Renal cortex interstitium (tissue), 11 donors: ENCODE results near the gene C20orf173. TPM values are rescaled to one million over a fixed set of nuclear protein-coding genes. Genes with fewer than 3 reads are reported as not detected.

Experiments
- DNase-seq, 11 donors: peaks; one replicate each; pipeline ENCODE4 v3.0.0-alpha.2; 2013; ENCODE audit warnings: low read depth in 9 of 11, low spot score in 4 of 11; ENCODE audit errors: extremely low read depth in 1 of 11
- polyA plus RNA-seq, 3 donors: library from polyadenylated mRNA; unstranded; fragments of 120-200 nt; gene quantifications; one replicate each; pipeline ENCODE4 v1.2.1, GENCODE V29; 2013; ENCODE audit not compliant: insufficient read length in 3 of 3

C20orf173 gene
- polyA plus RNA-seq, 3 donors, result 0.15 TPM; not detected in 2

DNA sequence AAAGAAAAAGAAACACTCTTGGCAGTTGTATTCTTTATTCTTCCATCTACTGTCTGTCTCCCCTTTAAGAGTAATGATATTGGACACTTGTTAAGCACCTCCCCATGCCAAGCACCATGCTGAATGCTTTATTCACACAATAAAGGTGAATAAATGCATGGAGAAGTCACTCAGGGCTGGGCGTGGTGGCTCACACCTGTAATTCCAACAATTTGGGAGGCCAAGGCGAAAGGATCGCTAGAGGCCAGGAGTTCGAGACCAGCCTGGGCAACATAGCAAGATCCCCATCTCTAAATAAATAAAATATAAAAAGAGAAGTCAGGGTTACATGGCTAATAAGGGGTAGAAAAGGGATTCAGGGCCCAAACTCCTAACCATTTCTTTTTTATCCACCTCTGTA, 42.0 kb downstream of the C20orf173 start:
- DNase-seq, result no peak

DNA sequence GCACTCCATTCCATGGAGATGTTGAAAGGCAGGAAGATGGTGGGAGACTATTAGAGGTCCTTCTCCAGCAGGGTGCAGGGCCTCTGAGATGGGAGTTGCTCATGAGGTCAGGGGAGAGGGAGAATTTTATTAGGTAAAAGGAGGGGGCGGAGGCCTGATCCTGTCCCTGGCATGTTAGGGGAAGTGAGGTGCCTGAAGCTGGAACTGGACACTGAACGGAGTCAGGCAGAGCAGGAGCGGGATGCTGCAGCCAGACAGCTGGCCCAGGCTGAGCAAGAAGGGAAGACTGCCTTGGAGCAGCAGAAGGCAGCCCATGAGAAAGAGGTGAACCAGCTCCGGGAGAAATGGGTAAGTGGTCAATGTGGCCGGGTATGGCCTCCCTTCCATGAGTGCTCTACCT, 49.7 kb downstream of the C20orf173 start:
- no peak for DNase-seq

DNA sequence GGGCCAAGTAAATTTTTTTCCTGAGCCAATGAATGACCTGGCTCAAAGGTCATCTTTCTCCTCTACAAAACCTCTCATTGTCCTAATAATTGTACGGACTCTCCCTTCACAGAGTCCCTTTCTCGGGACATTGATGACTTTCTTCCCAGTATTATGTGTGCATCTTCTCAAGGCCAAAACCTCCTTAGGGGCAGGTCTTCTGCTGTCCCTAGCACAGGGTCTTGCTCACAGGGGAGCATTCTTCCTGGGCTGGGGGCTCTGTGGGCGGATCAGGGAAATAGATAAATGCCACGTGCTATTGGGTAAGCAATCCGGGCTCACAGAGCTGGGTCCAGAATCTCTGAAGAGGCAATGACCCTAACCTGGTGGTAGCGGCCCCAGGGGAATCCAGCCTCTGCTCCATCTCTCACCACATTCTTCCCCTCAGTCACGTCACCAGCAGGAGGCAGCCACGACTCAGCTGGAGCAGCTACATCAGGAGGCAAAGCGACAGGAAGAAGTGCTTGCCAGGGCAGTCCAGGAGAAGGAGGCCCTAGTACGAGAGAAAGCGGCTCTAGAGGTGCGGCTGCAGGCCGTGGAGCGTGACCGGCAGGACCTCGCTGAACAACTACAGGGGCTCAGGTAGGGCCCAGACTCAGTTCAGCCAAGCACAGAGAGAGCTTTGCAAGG, 50.5 kb downstream of the C20orf173 start:
- no peak for DNase-seq

Other genes starting within 250 kb of the C20orf173 start
- 100 to 1,000 TPM; 130 to 167 (median 165) TPM for gene EIF6, start 244.9 kb downstream of the C20orf173 start, polyA plus RNA-seq
- gene FAM83C, start 237.2 kb downstream of the C20orf173 start, polyA plus RNA-seq, result under 1 TPM in 1 of 3 donors, not detected in 2; 0.05 TPM
- 10 to 100 TPM; 53.6 to 59.1 (median 54.8) TPM for gene UQCC1, start 117.7 kb downstream of the C20orf173 start, polyA plus RNA-seq
- under 1 TPM; 0.04 to 0.12 (median 0.09) TPM for gene GDF5, start 91.4 kb downstream of the C20orf173 start, polyA plus RNA-seq
- 10 to 100 TPM; 50.7 to 63.7 (median 54.0) TPM for gene CEP250, start 74.1 kb downstream of the C20orf173 start, polyA plus RNA-seq
- 100 to 1,000 TPM; 348 to 352 (median 349) TPM for gene ERGIC3, start 12.4 kb upstream of the C20orf173 start, polyA plus RNA-seq
- 1 to 10 TPM; 3.6 to 8.1 (median 4.9) TPM for gene SPAG4, start 86.2 kb upstream of the C20orf173 start, polyA plus RNA-seq
- gene CPNE1, start 135.2 kb upstream of the C20orf173 start, polyA plus RNA-seq, result 100 to 1,000 TPM; 159 to 217 (median 165) TPM
- 100 to 1,000 TPM in 1 of 3 donors, 10 to 100 TPM in 2; 93.6 to 113 (median 95.4) TPM for gene RBM12, start 135.2 kb upstream of the C20orf173 start, polyA plus RNA-seq
- gene NFS1, start 169.7 kb upstream of the C20orf173 start, polyA plus RNA-seq, result 10 to 100 TPM; 26.2 to 30.2 (median 29.7) TPM
- gene ROMO1, start 169.8 kb upstream of the C20orf173 start, polyA plus RNA-seq, result 10 to 100 TPM; 56.5 to 89.9 (median 89.0) TPM
- gene RBM39, start 212.6 kb upstream of the C20orf173 start, polyA plus RNA-seq, result 100 to 1,000 TPM; 523 to 699 (median 635) TPM
- gene PHF20, start 242.4 kb upstream of the C20orf173 start, polyA plus RNA-seq, result 10 to 100 TPM; 30.3 to 44.4 (median 38.5) TPM